Epithelial cell of proximal tubule (primary cell): ENCODE results near the gene PSMD14. TPM values are rescaled to one million over a fixed set of nuclear protein-coding genes. Genes with fewer than 3 reads are reported as not detected.

Experiments
- DNase-seq: peaks from one replicate; pipeline ENCODE4 v3.0.0-alpha.2; 2011; ENCODE audit warnings: low read depth
- H3K4me3 ChIP-seq: 2 replicates; pipeline ENCODE4 v1.5.1; 2011; ENCODE audit warnings: low read depth, mild to moderate bottlenecking, low read length
- total RNA-seq: library from RNA; depleted of rRNA; stranded (reverse); fragments of >200 nt; gene quantifications from 2 replicates; pipeline ENCODE4 v1.2.3, GENCODE V29; 2015
- TF ChIP-seq, protein P1 (sequence below): conservative IDR thresholded peaks from 2 replicates; pipeline ENCODE4 v1.5.1; 2012; ENCODE audit warnings: low read depth, mild to moderate bottlenecking, low read length

Gene PSMD14
- total RNA-seq, 1 donor from 2014 or later = 123 TPM

DNA sequence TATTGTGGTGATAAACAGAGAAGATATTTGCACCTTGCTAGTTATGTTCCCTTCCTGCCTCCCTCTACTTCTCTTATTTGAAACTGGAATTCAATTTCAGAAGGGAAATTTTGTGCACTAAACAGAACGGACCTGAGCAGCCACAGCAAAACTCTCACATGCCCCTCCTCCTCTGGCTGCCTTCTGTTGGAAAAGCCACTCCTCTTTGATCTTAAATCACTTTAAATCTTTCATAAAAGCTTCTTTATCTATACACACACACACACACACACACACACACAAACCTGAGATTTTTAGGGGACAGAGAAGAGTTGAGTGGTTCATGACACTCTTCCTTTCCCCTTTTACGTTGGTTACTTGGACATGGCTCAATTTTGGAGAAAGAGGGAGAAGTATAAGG is 113.5 kb downstream of the PSMD14 start:
- TF ChIP-seq, protein P1, sequence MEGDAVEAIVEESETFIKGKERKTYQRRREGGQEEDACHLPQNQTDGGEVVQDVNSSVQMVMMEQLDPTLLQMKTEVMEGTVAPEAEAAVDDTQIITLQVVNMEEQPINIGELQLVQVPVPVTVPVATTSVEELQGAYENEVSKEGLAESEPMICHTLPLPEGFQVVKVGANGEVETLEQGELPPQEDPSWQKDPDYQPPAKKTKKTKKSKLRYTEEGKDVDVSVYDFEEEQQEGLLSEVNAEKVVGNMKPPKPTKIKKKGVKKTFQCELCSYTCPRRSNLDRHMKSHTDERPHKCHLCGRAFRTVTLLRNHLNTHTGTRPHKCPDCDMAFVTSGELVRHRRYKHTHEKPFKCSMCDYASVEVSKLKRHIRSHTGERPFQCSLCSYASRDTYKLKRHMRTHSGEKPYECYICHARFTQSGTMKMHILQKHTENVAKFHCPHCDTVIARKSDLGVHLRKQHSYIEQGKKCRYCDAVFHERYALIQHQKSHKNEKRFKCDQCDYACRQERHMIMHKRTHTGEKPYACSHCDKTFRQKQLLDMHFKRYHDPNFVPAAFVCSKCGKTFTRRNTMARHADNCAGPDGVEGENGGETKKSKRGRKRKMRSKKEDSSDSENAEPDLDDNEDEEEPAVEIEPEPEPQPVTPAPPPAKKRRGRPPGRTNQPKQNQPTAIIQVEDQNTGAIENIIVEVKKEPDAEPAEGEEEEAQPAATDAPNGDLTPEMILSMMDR = no peak
- H3K4me3 ChIP-seq = no peak overlapping the region
- no peak for DNase-seq

DNA sequence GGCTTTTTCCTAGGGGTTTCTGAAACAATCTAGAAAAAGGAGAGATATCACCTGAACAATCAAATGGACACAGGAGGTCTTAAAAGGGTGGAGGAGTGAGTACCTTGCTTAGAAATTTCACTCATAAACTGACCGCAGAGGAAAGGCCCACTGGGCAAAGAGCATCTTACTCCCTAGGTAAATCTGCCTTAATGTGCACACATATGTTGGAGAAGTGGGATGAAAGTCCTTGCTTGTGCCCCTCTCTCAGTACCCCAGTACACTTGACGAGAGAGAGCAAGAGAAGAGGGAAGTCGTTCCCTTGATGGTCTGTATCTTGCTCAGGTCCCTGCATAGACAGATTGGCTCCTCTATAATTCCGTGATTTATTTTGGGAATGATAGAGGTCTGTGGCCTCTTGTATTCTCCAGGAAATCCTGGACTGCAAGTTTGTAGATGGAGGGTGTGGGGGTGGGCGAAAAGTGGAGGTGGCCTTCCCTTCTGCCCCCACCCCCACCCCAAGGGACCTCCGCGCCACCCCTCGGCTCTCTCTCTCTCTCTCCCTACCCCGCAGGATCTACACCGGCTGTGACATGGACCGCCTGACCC is 114.7 kb downstream of the PSMD14 start:
- DNase-seq = no peak
- TF ChIP-seq, protein P1 = no peak
- no peak overlapping the region for H3K4me3 ChIP-seq

DNA sequence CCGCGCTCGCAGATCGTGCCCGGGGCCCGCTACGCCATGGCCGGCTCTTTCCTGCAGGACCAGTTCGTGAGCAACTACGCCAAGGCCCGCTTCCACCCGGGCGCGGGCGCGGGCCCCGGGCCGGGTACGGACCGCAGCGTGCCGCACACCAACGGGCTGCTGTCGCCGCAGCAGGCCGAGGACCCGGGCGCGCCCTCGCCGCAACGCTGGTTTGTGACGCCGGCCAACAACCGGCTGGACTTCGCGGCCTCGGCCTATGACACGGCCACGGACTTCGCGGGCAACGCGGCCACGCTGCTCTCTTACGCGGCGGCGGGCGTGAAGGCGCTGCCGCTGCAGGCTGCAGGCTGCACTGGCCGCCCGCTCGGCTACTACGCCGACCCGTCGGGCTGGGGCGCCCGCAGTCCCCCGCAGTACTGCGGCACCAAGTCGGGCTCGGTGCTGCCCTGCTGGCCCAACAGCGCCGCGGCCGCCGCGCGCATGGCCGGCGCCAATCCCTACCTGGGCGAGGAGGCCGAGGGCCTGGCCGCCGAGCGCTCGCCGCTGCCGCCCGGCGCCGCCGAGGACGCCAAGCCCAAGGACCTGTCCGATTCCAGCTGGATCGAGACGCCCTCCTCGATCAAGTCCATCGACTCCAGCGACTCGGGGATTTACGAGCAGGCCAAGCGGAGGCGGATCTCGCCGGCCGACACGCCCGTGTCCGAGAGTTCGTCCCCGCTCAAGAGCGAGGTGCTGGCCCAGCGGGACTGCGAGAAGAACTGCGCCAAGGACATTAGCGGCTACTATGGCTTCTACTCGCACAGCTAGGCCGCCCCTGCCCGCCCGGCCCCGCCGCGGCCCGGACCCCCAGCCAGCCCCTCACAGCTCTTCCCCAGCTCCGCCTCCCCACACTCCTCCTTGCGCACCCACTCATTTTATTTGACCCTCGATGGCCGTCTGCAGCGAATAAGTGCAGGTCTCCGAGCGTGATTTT is 115.5 kb downstream of the PSMD14 start:
- no peak for DNase-seq
- H3K4me3 ChIP-seq = no peak overlapping the region
- TF ChIP-seq, protein P1 = no peak

DNA sequence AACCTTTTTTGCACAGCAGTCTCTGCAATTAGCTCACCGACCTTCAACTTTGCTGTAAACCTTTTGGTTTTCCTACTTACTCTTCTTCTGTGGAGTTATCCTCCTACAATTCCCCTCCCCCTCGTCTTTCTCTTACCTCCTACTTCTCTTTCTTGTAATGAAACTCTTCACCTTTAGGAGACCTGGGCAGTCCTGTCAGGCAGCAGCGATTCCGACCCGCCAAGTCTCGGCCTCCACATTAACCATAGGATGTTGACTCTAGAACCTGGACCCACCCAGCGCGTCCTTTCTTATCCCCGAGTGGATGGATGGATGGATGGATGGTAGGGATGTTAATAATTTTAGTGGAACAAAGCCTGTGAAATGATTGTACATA is 116.2 kb downstream of the PSMD14 start:
- no peak overlapping the region for H3K4me3 ChIP-seq
- no peak for DNase-seq
- TF ChIP-seq, protein P1 = no peak

DNA sequence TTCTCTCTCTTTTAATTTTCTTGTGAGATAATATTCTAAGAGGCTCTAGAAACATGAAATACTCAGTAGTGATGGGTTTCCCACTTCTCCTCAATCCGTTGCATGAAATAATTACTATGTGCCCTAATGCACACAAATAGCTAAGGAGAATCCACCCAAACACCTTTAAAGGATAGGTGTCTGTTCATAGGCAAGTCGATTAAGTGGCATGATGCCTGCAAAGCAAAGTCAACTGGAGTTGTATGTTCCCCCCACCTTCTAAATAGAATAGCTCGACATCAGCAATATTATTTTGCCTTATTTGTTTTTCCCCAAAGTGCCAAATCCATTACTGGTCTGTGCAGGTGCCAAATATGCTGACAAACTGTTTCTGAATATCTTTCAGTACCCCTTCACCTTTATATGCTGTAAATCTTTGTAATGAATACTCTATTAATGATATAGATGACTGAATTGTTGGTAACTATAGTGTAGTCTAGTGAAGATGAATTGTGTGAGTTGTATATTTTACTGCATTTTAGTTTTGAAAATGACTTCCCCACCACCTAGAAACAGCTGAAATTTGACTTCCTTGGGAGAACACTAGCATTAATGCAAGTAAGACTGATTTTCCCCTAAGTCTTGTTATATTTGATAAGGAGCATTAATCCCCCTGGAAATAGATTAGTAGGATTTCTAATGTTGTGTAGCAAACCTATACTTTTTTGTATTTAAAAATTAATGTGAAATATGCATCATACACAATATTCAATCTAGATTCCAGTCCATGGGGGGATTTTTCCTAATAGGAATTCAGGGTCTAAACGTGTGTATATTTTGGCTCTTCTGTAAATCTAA is 116.9 kb downstream of the PSMD14 start:
- H3K4me3 ChIP-seq = no peak overlapping the region
- TF ChIP-seq, protein P1 = no peak
- DNase-seq = no peak

DNA sequence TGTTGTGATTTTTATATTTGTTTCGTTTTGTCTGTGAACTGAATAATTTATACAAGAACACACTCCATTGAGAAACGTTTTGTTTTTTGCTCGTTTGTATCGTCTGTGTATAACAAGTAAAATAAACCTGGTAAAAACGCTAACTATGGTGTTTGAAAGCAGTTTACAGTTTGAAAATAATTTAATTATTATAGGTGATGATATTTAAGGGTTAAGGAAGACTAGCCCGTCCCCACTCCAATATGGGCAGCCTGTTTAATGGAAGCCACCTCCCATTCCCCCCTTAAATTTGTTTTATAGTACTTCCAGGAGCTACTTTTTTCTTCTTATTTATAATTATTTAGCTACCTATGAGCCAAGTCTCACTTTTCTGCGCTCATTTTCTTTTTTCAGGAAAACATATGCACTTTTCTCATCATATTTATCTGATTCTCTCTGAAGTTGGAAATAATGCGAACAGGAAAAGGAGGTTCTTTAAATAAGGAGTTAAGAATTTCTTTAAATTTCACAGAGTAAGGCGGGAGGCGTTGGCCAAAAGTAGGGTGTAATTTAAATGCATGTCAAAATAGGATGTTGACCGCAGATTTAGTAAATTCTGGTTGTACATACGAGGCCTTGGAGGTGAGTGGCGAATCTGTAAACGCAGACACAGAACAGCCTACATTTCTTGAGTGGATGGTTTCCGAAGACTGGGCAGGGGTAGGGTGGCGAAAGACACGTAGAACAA is 117.7 kb downstream of the PSMD14 start:
- TF ChIP-seq, protein P1 = no peak
- no peak for DNase-seq
- H3K4me3 ChIP-seq = no peak overlapping the region
